Right atrium auricular region (tissue), 2 donors: ENCODE data around the gene CELA2A. TPM values are rescaled to one million over a fixed set of nuclear protein-coding genes. Genes with fewer than 3 reads are reported as not detected.
"Not testable (repeated sequence)": the region's sequence is repeated elsewhere in the genome, so short reads cannot be mapped to it uniquely, and the experiment has no call there.

Experiments
- DNase-seq: peaks from one replicate; pipeline ENCODE4 v3.0.0-alpha.2; 2019; ENCODE audit warnings: low spot score
- H3K27ac ChIP-seq, 2 donors: fragments of 200-600 bp; sonication (generic); 1 replicate in 1 of 2; 2 replicates in 1 of 2; pipeline ENCODE4 v1.5.1; 2016 to 2019
- H3K27me3 ChIP-seq, 2 donors: fragments of 200-600 bp; sonication (generic); one replicate each; pipeline versions ENCODE4 v1.5.1 to v1.6.0; 2017 to 2019
- H3K36me3 ChIP-seq: fragments of 200-600 bp; sonication (generic); one replicate; pipeline ENCODE4 v1.5.1; 2016
- H3K4me1 ChIP-seq, 2 donors: fragments of 200-600 bp; sonication (generic); one replicate each; pipeline versions ENCODE4 v1.5.1 to v1.6.0; 2017 to 2019
- H3K4me3 ChIP-seq, 2 donors: fragments of 200-600 bp; sonication (generic); 1 replicate in 1 of 2; 2 replicates in 1 of 2; pipeline ENCODE4 v1.5.1; 2017 to 2019; ENCODE audit warnings: mild to moderate bottlenecking in 1 of 2, moderate library complexity in 1 of 2
- H3K9me3 ChIP-seq, 2 donors: fragments of 200-600 bp; sonication (generic); one replicate each; pipeline ENCODE4 v1.5.1; 2019
- CTCF ChIP-seq, 2 donors: fragments of 200-600 bp; sonication (generic); IDR thresholded peaks; one replicate each; pipeline ENCODE4 v1.5.1; 2019; ENCODE audit warnings: antibody characterized with exemption in 2 of 2
- total RNA-seq, 2 donors: library from RNA; depleted of rRNA; stranded (reverse); fragments of >200 nt; gene quantifications; one replicate each; pipeline ENCODE4 v1.1.0, GENCODE V29; 2016

Gene CELA2A
- total RNA-seq, 2 donors from 2014 or later: not detected

GRCh38 chr1:15513192-15513591 lies 56.7 kb downstream of the CELA2A start:
- DNase-seq: no peak
- H3K4me3 ChIP-seq: no peak overlapping the region
- H3K9me3 ChIP-seq: no peaks in the 10 kb centered on the region
- H3K27ac ChIP-seq: no peak overlapping the region
- peaks cover 20% of the 10 kb centered on the region for H3K36me3 ChIP-seq
- TF ChIP-seq CTCF (IDR thresholded peaks at IDR 0.05): no peak
- no peaks in the 10 kb centered on the region for H3K27me3 ChIP-seq
- H3K4me1 ChIP-seq: peaks cover 0 to 8% of the 10 kb centered on the region in 2 donors

- Histone ChIP-seq H3K4me3 (no peak overlapping the region), H3K27me3 (no peaks in the 10 kb centered on the region), H3K9me3 (no peaks in the 10 kb centered on the region), H3K27ac (no peak overlapping the region), H3K36me3 (peaks cover 20% of the 10 kb centered on the region), H3K4me1 (peaks cover 0 to under 1% of the 10 kb centered on the region in 2 donors)
- no peak for TF ChIP-seq CTCF (IDR thresholded peaks at IDR 0.05)
- no peak for DNase-seq
Measured at GRCh38 chr1:15513919-15514318, 57.4 kb downstream of the CELA2A start.

- H3K4me3 ChIP-seq, H3K4me1 ChIP-seq, H3K9me3 ChIP-seq, H3K27me3 ChIP-seq, H3K27ac ChIP-seq, DNase-seq: not testable (repeated sequence)
- peaks cover 20% of the 10 kb centered on the region for H3K36me3 ChIP-seq
Measured at GRCh38 chr1:15514557-15514956, 58.0 kb downstream of the CELA2A start.

GRCh38 chr1:15515022-15515663 lies 58.6 kb downstream of the CELA2A start:
- H3K4me3 ChIP-seq: no peak overlapping the region
- DNase-seq: no peak
- no peaks in the 10 kb centered on the region for H3K9me3 ChIP-seq
- no peaks in the 10 kb centered on the region for H3K4me1 ChIP-seq
- H3K27me3 ChIP-seq: no peaks in the 10 kb centered on the region
- TF ChIP-seq CTCF (IDR thresholded peaks at IDR 0.05): no peak
- H3K27ac ChIP-seq: no peak overlapping the region
- H3K36me3 ChIP-seq: peaks cover 20% of the 10 kb centered on the region

GRCh38 chr1:15519625-15520024 lies 63.1 kb downstream of the CELA2A start:
- H3K4me3 ChIP-seq: no peak overlapping the region
- H3K36me3 ChIP-seq: peaks cover 16% of the 10 kb centered on the region
- H3K27me3 ChIP-seq: no peaks in the 10 kb centered on the region
- peaks cover 0 to 8% of the 10 kb centered on the region in 2 donors for H3K4me1 ChIP-seq
- TF ChIP-seq CTCF (IDR thresholded peaks at IDR 0.05): no peak
- no peak overlapping the region for H3K27ac ChIP-seq
- H3K9me3 ChIP-seq: no peaks in the 10 kb centered on the region
- DNase-seq: no peak

- not testable (repeated sequence) for H3K27ac ChIP-seq, H3K9me3 ChIP-seq, H3K4me3 ChIP-seq, H3K27me3 ChIP-seq
- peak; percentile 53 for DNase-seq
- Histone ChIP-seq H3K4me1 (peaks cover 0 to 20% of the 10 kb centered on the region in 2 donors), H3K36me3 (peaks cover 12% of the 10 kb centered on the region)
Measured at GRCh38 chr1:15521206-15521906, 64.8 kb downstream of the CELA2A start.

Other genes with a start within 250 kb of the CELA2A start
- not detected for gene FHAD1, start 209.5 kb upstream of the CELA2A start, total RNA-seq
- gene EFHD2, start 46.8 kb upstream of the CELA2A start, total RNA-seq: 10 to 100 TPM; 13.7 to 23.9 TPM
- gene CTRC, start 18.3 kb upstream of the CELA2A start, total RNA-seq: not detected
- not detected for gene CELA2B, start 19.4 kb downstream of the CELA2A start, total RNA-seq
- 10 to 100 TPM in 1 of 2 donors, 1 to 10 TPM in 1; 6.8 to 11.9 TPM for gene CASP9, start 67.5 kb downstream of the CELA2A start, total RNA-seq
- gene DNAJC16, start 70.1 kb downstream of the CELA2A start, total RNA-seq: 10 to 100 TPM; 11.2 to 14.5 TPM
- not detected for gene AGMAT, start 128.3 kb downstream of the CELA2A start, total RNA-seq
- gene DDI2, start 160.7 kb downstream of the CELA2A start, total RNA-seq: 10 to 100 TPM; 16.5 to 24.7 TPM
- 10 to 100 TPM; 53.6 to 78.1 TPM for gene PLEKHM2, start 227.6 kb downstream of the CELA2A start, total RNA-seq